NCI-H460 (cell line): ENCODE data around the gene LRRIQ4. TPM values are rescaled to one million over a fixed set of nuclear protein-coding genes. Genes with fewer than 3 reads are reported as not detected.

Source experiments
- DNase-seq: peaks from one replicate; pipeline ENCODE4 v3.0.0-alpha.2; 2016; ENCODE audit warnings: low read depth; ENCODE audit errors: extremely low read depth
- total RNA-seq: library from RNA; depleted of rRNA; stranded (reverse); fragments of >200 nt; shearing (Covaris generic); gene quantifications from 2 replicates; pipeline ENCODE4 v1.2.3, GENCODE V29; 2014

LRRIQ4 gene
- total RNA-seq, 1 experiment from 2014 or later: 0.10 TPM

- DNase-seq: no peak
Observed at GRCh38 chr3:169804681-169805080, 8.0 kb upstream of the LRRIQ4 start.

DNA sequence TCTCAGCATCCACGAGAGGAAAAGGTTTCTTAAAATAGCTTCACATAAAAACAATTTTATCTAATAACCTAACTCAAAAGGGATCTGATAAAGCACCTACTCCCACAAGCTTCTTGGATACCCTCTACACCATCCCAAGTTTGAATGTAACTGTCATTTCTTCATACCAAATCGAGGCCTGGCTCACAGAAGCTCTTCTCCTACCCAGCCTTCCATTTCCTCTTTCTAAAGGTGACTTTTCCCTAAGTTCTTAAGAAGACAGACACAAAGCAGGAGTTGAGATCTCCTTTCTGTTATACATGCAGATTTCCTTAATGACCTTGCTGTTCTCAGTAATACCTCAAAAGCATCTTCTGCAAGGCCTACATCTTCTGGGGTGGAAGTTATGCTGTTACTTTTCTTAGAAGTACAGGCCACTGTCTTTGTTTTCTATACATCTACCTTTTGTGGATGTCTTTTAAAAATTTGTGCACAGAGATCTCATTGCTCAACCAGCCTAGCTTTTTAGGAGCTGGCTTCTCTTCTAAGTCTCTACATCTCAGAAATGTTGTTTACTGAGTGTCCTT, 3.4 kb upstream of the LRRIQ4 start:
- DNase-seq: no peak

DNA sequence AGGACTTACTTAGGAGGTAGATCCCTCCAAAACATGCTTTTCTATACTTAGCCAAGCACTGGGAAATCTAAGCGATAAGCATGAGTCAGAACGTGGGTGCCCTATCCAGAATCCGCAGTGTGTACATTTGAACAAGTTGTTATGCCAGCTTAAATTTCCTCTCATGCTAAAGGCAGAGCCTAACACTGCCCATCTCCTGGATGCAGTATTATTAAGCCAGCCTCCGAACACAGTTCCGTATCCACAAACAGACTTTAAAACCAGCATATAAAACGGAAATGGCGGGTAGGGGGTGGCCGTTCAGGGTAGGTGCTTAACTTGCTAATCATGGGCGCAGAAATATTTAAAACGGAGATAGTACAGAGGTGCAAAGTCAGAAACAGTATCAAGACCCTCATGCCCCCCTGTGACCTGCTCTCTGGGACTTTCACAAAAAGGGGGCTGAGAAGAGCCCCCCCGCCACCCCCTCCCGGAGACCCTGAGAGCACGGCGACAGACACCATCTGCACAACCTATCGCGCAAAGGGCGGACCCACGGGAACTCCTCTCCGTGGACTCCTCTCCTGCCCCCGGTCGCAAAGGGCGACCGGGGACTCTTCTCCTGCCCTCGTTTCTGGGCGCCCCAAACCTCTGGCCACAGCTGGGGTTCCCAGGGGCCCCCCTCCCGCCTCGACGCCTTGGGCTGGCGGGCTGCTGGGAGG, 889 bp upstream of the LRRIQ4 start:
- peak; percentile 11 for DNase-seq

DNA sequence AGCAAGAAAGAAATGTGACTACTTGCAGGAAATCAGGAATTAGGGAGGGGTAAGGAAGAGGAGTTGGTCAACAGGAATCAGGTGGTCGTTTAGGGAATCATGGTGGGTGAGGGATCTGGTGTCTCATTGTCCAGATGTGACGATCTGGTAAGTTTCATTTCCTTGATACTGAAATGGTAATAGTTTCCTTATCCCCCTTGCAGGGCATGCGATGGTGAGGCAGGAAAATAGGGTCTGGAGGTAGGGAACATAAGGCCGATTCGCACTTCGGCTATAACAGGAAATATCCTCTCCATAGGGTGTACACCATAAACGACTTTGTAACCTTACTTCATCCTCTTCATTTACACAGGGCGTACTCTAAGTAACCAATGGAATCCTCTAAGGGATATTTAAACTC, 608 bp downstream of the LRRIQ4 start:
- DNase-seq: no peak

GRCh38 chr3:169813757-169814517, 1.3 kb downstream of the LRRIQ4 start:
- peak; percentile 33 for DNase-seq

GRCh38 chr3:169815590-169816150, 3.0 kb downstream of the LRRIQ4 start:
- DNase-seq: no peak

- no peak for DNase-seq
Observed at GRCh38 chr3:169818316-169818715, 5.6 kb downstream of the LRRIQ4 start.

GRCh38 chr3:169822091-169822490, 9.4 kb downstream of the LRRIQ4 start:
- DNase-seq: no peak

- no peak for DNase-seq
Observed at GRCh38 chr3:169822540-169822939, 9.9 kb downstream of the LRRIQ4 start.

DNA sequence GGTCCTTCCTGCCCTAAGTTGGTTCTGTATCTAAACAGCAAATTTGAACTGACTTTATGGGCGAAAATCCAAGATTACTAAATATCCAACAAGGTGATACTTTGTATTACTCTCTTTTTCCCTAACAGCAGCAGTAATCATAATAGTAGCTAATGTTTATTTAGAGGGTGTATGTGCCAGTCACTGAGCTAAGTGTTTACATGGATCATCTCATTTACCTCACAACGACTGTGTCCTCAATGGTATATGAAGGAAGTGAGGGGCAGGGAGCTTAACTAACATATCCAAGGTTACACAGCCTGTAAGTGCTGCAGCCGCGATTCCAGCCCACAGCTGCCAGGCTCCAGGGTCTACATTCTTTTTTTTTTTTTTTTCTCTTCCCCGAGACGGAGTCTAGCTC, 10.3 kb downstream of the LRRIQ4 start:
- no peak for DNase-seq

DNA sequence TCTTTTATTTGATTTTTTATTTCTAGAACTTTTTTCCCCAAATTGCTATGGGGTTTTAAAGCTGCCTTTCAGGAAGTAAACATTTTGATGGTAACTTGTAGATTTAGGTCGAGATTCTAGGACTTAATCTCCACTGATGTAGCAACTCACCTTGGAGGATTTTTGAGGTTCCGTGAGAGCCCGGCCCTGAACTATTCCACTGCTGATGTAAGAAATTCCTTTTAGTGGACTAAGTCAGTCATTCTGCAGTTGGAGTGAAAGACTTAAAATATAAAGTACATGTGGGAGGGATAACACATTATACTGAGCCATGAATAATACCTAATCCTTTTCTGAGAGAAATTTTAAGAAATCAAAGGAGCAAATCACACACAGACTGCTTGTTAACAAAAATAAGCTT, 12.6 kb downstream of the LRRIQ4 start:
- no peak for DNase-seq

GRCh38 chr3:169827712-169828111, 15.0 kb downstream of the LRRIQ4 start:
- DNase-seq: no peak

- no peak for DNase-seq
Observed at GRCh38 chr3:169835533-169835932, 22.9 kb downstream of the LRRIQ4 start.

DNA sequence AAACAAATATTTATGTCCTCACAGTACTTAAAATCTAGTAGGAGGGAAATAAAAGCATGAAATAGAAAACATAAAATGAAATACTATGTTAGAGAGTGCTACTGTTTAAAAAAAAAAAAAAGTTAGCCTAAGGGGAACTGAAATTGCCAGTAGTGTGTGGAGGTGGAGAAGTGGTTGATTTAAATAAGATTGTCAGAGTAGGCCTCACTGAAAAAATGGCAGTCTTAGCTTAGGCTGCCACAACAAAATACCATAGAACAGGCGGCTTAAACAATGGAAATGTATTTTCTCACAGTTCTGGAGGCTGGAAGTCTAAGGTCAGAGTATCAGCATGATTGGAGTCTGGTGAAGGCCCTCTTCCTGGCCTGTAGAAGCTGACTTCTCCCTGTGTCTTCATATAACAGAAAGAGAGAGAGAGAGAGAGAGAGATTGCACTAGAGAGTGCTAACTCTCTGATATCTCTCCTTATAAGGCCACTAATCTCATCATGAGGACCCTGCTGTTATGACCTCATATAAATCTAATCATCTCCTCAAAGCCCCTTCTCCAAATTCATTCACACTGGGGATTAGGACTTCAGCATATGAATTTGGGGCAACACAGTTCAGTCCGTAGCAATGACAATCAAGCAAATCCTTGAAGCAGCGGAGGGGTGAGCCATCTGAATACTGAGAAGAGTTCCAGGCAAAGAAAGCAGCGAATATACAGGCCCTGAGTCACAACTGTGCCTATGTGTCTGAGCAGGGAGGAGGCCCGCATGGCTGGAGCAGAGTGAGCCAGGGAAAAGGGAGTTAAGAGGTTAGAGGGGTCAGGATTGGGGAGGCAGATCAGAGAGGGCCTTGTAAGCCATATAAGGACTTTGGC, 23.6 kb downstream of the LRRIQ4 start:
- DNase-seq: no peak

GRCh38 chr3:169836942-169837275, 24.2 kb downstream of the LRRIQ4 start:
- DNase-seq: no peak

DNA sequence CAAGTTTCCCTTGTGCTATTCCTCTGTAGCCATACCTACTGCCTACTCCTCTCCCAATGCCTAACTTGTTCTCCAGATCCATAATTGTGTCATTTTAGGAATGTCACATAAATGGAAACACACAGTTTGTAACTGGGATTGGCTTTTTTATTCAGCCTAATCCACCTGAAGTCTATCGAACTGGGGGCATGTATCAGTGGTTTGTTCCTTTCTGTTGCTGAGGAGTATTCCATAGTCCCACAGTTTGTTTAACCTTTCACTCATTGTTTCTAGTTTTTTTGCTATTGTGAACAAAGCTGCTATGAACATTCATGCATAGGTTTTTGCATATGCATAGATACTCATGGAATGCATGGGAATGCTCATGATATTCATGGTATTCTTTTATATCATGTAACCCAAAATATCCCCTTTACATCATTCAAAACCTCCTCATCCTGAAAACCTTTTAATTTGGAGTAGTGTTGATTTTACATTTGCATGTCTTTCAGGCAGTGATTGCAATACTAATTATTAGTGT, 25.9 kb downstream of the LRRIQ4 start:
- no peak for DNase-seq

- DNase-seq: no peak
Observed at GRCh38 chr3:169841171-169841570, 28.5 kb downstream of the LRRIQ4 start.

DNA sequence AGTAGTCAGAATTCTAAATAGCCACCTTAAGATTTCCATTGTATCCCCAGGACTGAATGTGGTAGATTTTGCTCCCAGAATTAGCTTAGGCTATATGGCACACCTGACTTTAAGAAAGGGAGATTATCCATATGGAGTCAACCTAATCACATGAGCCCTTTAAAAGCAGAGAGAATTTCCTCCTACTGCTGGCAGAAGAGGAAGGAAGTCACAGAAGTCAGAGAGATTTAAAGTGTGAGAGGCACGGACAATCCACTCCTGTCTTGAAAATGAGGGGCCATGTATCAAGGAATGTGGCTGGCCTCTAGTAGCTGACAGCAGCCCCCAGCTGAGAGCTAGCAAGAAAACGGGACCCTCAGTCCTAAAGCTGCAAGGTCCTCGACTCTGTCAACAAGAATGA, 30.3 kb downstream of the LRRIQ4 start:
- no peak for DNase-seq

- no peak for DNase-seq
Observed at GRCh38 chr3:169846458-169847193, 34.0 kb downstream of the LRRIQ4 start.

GRCh38 chr3:169847896-169848295, 35.2 kb downstream of the LRRIQ4 start:
- DNase-seq: no peak
